ENCODE measurements around the gene RASSF7.

- TF ChIP-seq POLR2A (IDR thresholded peaks at IDR 0.05), result no peak
- no peak for TF ChIP-seq CTCF (IDR thresholded peaks at IDR 0.05)
- no peak for TF ChIP-seq POLR2AphosphoS5 (IDR thresholded peaks at IDR 0.05)
Observed at GRCh38 chr11:557328-558132, 3.2 kb upstream of the RASSF7 start.
